Activated T-cell treated with anti-CD3 and anti-CD28 coated beads for 48 hours (primary cell): ENCODE measurements around the gene CTAG1B.
"Not testable (repeated sequence)": the region's sequence is repeated elsewhere in the genome, so short reads cannot be mapped to it uniquely, and the experiment has no call there.

Experiments used
- DNase-seq: peaks from one replicate; pipeline ENCODE4 v3.0.0-alpha.2; 2020; ENCODE audit warnings: low read depth

The CTAG1B gene

DNA sequence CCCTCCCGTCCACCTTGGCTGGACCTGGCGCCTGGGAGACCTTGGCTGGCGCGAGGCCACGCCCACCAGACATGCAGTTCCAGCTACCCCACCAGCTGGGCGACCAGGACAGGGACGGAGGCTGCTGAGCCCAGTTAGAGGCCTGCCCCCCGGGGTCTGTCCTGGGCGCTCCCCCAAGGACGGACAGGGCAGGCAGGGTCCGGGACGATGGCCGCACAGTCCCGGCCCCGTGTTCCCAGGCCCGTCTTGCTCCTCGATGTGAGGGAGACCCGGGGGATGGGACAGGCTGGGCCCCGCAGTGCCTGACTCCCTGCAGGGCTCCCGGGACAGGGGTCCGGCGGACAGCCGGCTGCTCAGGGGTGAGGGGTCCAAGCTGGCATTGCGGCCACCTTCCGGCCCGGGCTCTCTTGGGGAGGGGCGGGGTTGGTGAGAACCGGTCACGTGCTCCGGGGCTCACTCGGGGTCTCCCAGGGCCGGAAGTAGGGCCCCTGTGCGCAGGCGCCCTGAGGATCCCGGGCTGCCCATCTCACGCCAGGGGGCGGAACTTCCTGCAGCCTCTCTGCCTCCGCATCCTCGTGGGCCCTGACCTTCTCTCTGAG is 34.4 kb downstream of the CTAG1B start, which contains the start of gene CTAG1A:
Gene CTAG1A (plus strand): TSS at position 549 of the 599 bp plus-strand sequence. CDS start 74 bp downstream, outside the sequence.
- DNase-seq: not testable (repeated sequence)

DNA sequence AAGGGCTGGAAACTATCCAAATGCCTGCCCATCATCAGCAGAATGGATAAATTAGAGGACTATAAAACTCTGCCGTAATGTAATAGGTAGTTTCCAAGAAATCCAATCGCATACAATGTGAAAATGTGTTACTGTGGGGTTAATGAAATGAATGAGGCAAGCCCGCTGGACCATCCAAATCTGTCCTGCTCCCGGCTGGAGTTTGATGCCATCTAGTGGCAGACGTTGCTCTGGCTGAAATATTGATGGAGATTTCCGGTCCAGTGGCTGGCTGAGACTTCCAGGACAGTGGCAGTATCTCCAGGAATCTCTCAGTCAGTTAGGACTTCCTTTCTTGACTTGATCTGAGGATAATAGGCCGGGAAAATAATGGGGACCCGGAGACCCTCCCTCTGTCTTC is 36.1 kb downstream of the CTAG1B start:
- DNase-seq: not testable (repeated sequence)

GRCh38 chrX:154575076-154575475 is 44.0 kb downstream of the CTAG1B start:
- not testable (repeated sequence) for DNase-seq

GRCh38 chrX:154573061-154573460 is 46.0 kb downstream of the CTAG1B start:
- DNase-seq: not testable (repeated sequence)

DNA sequence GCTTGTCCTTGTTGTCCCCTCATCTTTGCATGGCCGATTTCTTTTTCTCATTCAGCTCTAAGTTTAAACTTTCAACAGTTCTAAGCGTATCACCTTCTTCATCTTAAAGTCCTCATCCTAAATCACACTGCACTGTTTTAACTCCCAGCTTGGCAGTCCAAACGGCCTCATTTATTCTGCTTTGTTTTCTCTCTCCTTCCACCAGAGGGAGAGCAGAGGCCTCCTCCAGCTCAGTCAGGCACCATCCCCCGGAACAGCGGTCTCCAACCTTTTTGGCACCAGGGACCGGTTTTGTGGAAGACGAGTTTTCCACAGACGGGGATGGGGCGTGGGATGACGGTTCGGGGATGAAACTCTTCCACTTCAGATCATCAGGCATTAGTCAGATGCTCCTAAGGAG is 48.7 kb downstream of the CTAG1B start:
- not testable (repeated sequence) for DNase-seq
